Memory B cell (primary cell): ENCODE measurements around the gene PGBD1.

Experiments
- ATAC-seq: fragments of 150-1000 bp; cut with Tn5 transposase; 2 replicates; pipeline ENCODE4 v1.10.0; 2021; ENCODE audit warnings: low read depth, mild to moderate bottlenecking, moderate library complexity
- DNase-seq, 2 donors: peaks; one replicate each; pipeline ENCODE4 v3.0.0; 2022; ENCODE audit warnings: low spot score in 2 of 2
- H3K27ac Mint-ChIP-seq: one replicate; pipeline ENCODE4 v1.8.0; 2022; ENCODE audit warnings: mild to moderate bottlenecking, moderate library complexity, mixed read lengths
- H3K27me3 Mint-ChIP-seq: one replicate; pipeline ENCODE4 v1.8.0; 2022; ENCODE audit warnings: mixed read lengths
- H3K36me3 Mint-ChIP-seq: one replicate; pipeline ENCODE4 v1.8.0; 2022; ENCODE audit warnings: mild to moderate bottlenecking, mixed read lengths
- H3K4me1 Mint-ChIP-seq: one replicate; pipeline ENCODE4 v1.8.0; 2022; ENCODE audit warnings: mixed read lengths
- H3K4me3 Mint-ChIP-seq: one replicate; pipeline ENCODE4 v1.8.0; 2022; ENCODE audit warnings: mild to moderate bottlenecking, moderate library complexity, mixed read lengths
- H3K9me3 Mint-ChIP-seq: one replicate; pipeline ENCODE4 v1.8.0; 2022; ENCODE audit warnings: mixed read lengths

Gene PGBD1

GRCh38 chr6:28281288-28282064 lies at the start of gene PGBD1:
Gene PGBD1, plus strand, starts transcription at chr6:28281572. Its CDS starts 2,242 bp downstream, at chr6:28283814.
- ATAC-seq (peak; percentile 86), DNase-seq (peak; percentile 13 to 37)
- Mint-ChIP-seq H3K36me3 (peaks cover 17% of the 10 kb centered on the region), H3K9me3 (peaks cover 2% of the 10 kb centered on the region), H3K4me1 (peaks cover 6% of the 10 kb centered on the region), H3K27me3 (peaks cover 12% of the 10 kb centered on the region), H3K4me3 (peak within 1 kb of the TSS; percentile 79), H3K27ac (no peak within 1 kb of the TSS)

GRCh38 chr6:28232785-28233184 lies 48.6 kb upstream of the PGBD1 start:
- H3K36me3 Mint-ChIP-seq = peaks cover 56% of the 10 kb centered on the region
- no peak overlapping the region for H3K4me3 Mint-ChIP-seq
- no peaks in the 10 kb centered on the region for H3K27me3 Mint-ChIP-seq
- ATAC-seq = no peak
- peaks cover 2% of the 10 kb centered on the region for H3K9me3 Mint-ChIP-seq
- no peak for DNase-seq
- peaks cover 4% of the 10 kb centered on the region for H3K4me1 Mint-ChIP-seq
- no peak overlapping the region for H3K27ac Mint-ChIP-seq

- Mint-ChIP-seq H3K4me3 (no peak overlapping the region), H3K36me3 (peaks cover 45% of the 10 kb centered on the region), H3K27me3 (no peaks in the 10 kb centered on the region), H3K9me3 (peaks cover 2% of the 10 kb centered on the region), H3K27ac (no peak overlapping the region), H3K4me1 (peaks cover 3% of the 10 kb centered on the region)
- ATAC-seq = no peak
- DNase-seq = no peak
Measured at GRCh38 chr6:28235912-28236452, 45.4 kb upstream of the PGBD1 start.

- no peak overlapping the region for H3K27ac Mint-ChIP-seq
- no peak overlapping the region for H3K4me3 Mint-ChIP-seq
- DNase-seq (no peak), ATAC-seq (no peak)
- peaks cover 3% of the 10 kb centered on the region for H3K4me1 Mint-ChIP-seq
- no peaks in the 10 kb centered on the region for H3K27me3 Mint-ChIP-seq
- H3K9me3 Mint-ChIP-seq = no peaks in the 10 kb centered on the region
- peaks cover 26% of the 10 kb centered on the region for H3K36me3 Mint-ChIP-seq
Measured at GRCh38 chr6:28239636-28240035, 41.7 kb upstream of the PGBD1 start.

- ATAC-seq = no peak
- H3K4me3 Mint-ChIP-seq = no peak overlapping the region
- H3K36me3 Mint-ChIP-seq = peaks cover 28% of the 10 kb centered on the region
- H3K4me1 Mint-ChIP-seq = peaks cover 3% of the 10 kb centered on the region
- no peaks in the 10 kb centered on the region for H3K9me3 Mint-ChIP-seq
- no peaks in the 10 kb centered on the region for H3K27me3 Mint-ChIP-seq
- H3K27ac Mint-ChIP-seq = no peak overlapping the region
- no peak for DNase-seq
Measured at GRCh38 chr6:28240471-28240870, 40.9 kb upstream of the PGBD1 start.

GRCh38 chr6:28243946-28244345 lies 37.4 kb upstream of the PGBD1 start:
- DNase-seq (no peak), ATAC-seq (no peak)
- H3K4me3 Mint-ChIP-seq = no peak overlapping the region
- H3K27ac Mint-ChIP-seq = no peak overlapping the region
- peaks cover 42% of the 10 kb centered on the region for H3K36me3 Mint-ChIP-seq
- no peaks in the 10 kb centered on the region for H3K9me3 Mint-ChIP-seq
- H3K4me1 Mint-ChIP-seq = no peaks in the 10 kb centered on the region
- H3K27me3 Mint-ChIP-seq = no peaks in the 10 kb centered on the region

GRCh38 chr6:28245206-28245941 lies 36.0 kb upstream of the PGBD1 start:
- Mint-ChIP-seq H3K27ac (peak overlapping the region; percentile 60), H3K4me1 (no peaks in the 10 kb centered on the region), H3K4me3 (no peak overlapping the region), H3K27me3 (no peaks in the 10 kb centered on the region), H3K36me3 (peaks cover 41% of the 10 kb centered on the region), H3K9me3 (no peaks in the 10 kb centered on the region)
- no peak for ATAC-seq
- no peak for DNase-seq

GRCh38 chr6:28248916-28249315 lies 32.5 kb upstream of the PGBD1 start:
- Mint-ChIP-seq H3K9me3 (peaks cover 3% of the 10 kb centered on the region), H3K4me1 (peaks cover 7% of the 10 kb centered on the region), H3K4me3 (no peak overlapping the region), H3K27ac (no peak overlapping the region), H3K27me3 (no peaks in the 10 kb centered on the region), H3K36me3 (peaks cover 35% of the 10 kb centered on the region)
- DNase-seq = no peak
- no peak for ATAC-seq

GRCh38 chr6:28250747-28251146 lies 30.6 kb upstream of the PGBD1 start:
- Mint-ChIP-seq H3K9me3 (peaks cover 3% of the 10 kb centered on the region), H3K27ac (no peak overlapping the region), H3K4me3 (peak overlapping the region; percentile 46), H3K4me1 (peaks cover 7% of the 10 kb centered on the region), H3K27me3 (no peaks in the 10 kb centered on the region), H3K36me3 (peaks cover 26% of the 10 kb centered on the region)
- DNase-seq (no peak), ATAC-seq (no peak)

- H3K36me3 Mint-ChIP-seq = peaks cover 19% of the 10 kb centered on the region
- peaks cover 3% of the 10 kb centered on the region for H3K9me3 Mint-ChIP-seq
- no peak for DNase-seq
- peak overlapping the region; percentile 70 for H3K27ac Mint-ChIP-seq
- H3K4me3 Mint-ChIP-seq = peak overlapping the region; percentile 94
- no peaks in the 10 kb centered on the region for H3K27me3 Mint-ChIP-seq
- H3K4me1 Mint-ChIP-seq = peaks cover 7% of the 10 kb centered on the region
- ATAC-seq = peak; percentile 64
Measured at GRCh38 chr6:28251661-28252008, 29.7 kb upstream of the PGBD1 start.

- H3K4me1 Mint-ChIP-seq = peaks cover 7% of the 10 kb centered on the region
- peak; percentile 89 for ATAC-seq
- H3K27ac Mint-ChIP-seq = peak within 1 kb of the TSS; percentile 70
- H3K27me3 Mint-ChIP-seq = peaks cover 1% of the 10 kb centered on the region
- DNase-seq = peak; percentile 74 to 80
- peaks cover 3% of the 10 kb centered on the region for H3K9me3 Mint-ChIP-seq
- H3K36me3 Mint-ChIP-seq = peaks cover 13% of the 10 kb centered on the region
- H3K4me3 Mint-ChIP-seq = peak within 1 kb of the TSS; percentile 94
Measured at GRCh38 chr6:28252009-28252975, 29.1 kb upstream of the PGBD1 start, which contains the start of gene ZKSCAN4. Gene ZKSCAN4, minus strand, starts transcription at chr6:28252269. Its CDS starts 289 bp downstream, at chr6:28251980.

GRCh38 chr6:28254121-28254519 lies 27.3 kb upstream of the PGBD1 start:
- ATAC-seq = peak; percentile 17
- no peak for DNase-seq

GRCh38 chr6:28257042-28257441 lies 24.3 kb upstream of the PGBD1 start:
- H3K27me3 Mint-ChIP-seq = peaks cover 3% of the 10 kb centered on the region
- H3K27ac Mint-ChIP-seq = no peak overlapping the region
- no peak for DNase-seq
- no peak overlapping the region for H3K4me3 Mint-ChIP-seq
- peaks cover 6% of the 10 kb centered on the region for H3K36me3 Mint-ChIP-seq
- peaks cover 8% of the 10 kb centered on the region for H3K4me1 Mint-ChIP-seq
- peaks cover 9% of the 10 kb centered on the region for H3K9me3 Mint-ChIP-seq
- no peak for ATAC-seq

More at GRCh38 chr6:28254121-28254519, 27.3 kb upstream of the PGBD1 start:
- no peak overlapping the region for H3K4me3 Mint-ChIP-seq
- H3K27ac Mint-ChIP-seq = no peak overlapping the region
- H3K9me3 Mint-ChIP-seq = peaks cover 5% of the 10 kb centered on the region
- H3K27me3 Mint-ChIP-seq = peaks cover 1% of the 10 kb centered on the region
- H3K4me1 Mint-ChIP-seq = peaks cover 11% of the 10 kb centered on the region
- peaks cover 6% of the 10 kb centered on the region for H3K36me3 Mint-ChIP-seq
